PC-3 (cell line): ENCODE data around the gene NIM1K. TPM values are rescaled to one million over a fixed set of nuclear protein-coding genes. Genes with fewer than 3 reads are reported as not detected.
A peak's percentile ranks its signal among the peaks of the same experiment; 100 is the strongest.
"Not testable (repeated sequence)": the region's sequence is repeated elsewhere in the genome, so short reads cannot be mapped to it uniquely, and the experiment has no call there.

Experiments
- ATAC-seq: fragments of 200-7000 bp; cut with Tn5 transposase; 2 replicates; pipeline ENCODE4 v1.9.1; 2020; ENCODE audit warnings: mild to moderate bottlenecking, moderate library complexity
- BruUV-seq: library from RNA; stranded (reverse); fragments of 400-500 nt; replicated peaks from 2 replicates; lab custom pipeline; 2021; lab: Mats Ljungman, UMichigan
- CTCF ChIA-PET: fragments of 300-600 bp; sonication (Branson Sonifier 250); formaldehyde crosslinking; loops from one replicate; lab custom pipeline; 2022; ENCODE audit warnings: antibody characterized with exemption; lab: Charles Lee
- POLR2A ChIA-PET: fragments of 300-600 bp; sonication (Branson Sonifier 250); formaldehyde crosslinking; loops from one replicate; lab custom pipeline; 2022; ENCODE audit warnings: antibody characterized with exemption; ENCODE audit not compliant: unreplicated experiment; lab: Charles Lee
- DNase-seq: peaks from one replicate; pipeline ENCODE4 v3.0.0-alpha.2; 2015
- H2AFZ ChIP-seq: fragments of 300-600 bp; sonication (generic); 2 replicates; pipeline ENCODE4 v1.6.0; 2016; ENCODE audit warnings: antibody characterized with exemption, low read length
- H3F3A ChIP-seq: fragments of 300-600 bp; sonication (generic); one replicate; pipeline ENCODE4 v1.6.0; 2017; ENCODE audit warnings: antibody characterized with exemption, low read length, control low read depth, mild to moderate bottlenecking; ENCODE audit not compliant: unreplicated experiment
- H3K27ac ChIP-seq: fragments of 300-600 bp; sonication (generic); 2 replicates; pipeline ENCODE4 v1.5.1; 2016; ENCODE audit warnings: mild to moderate bottlenecking, low read length
- H3K27me3 ChIP-seq: fragments of 300-600 bp; sonication (generic); 2 replicates; pipeline ENCODE4 v1.6.1; 2016; ENCODE audit warnings: low read length, mixed read lengths
- H3K36me3 ChIP-seq: fragments of 300-600 bp; sonication (generic); 2 replicates; pipeline ENCODE4 v1.6.1; 2016; ENCODE audit warnings: low read depth, mixed run types, low read length, mixed read lengths
- H3K4me1 ChIP-seq: fragments of 300-600 bp; sonication (generic); 2 replicates; pipeline ENCODE4 v1.5.1; 2016; ENCODE audit warnings: low read length; ENCODE audit not compliant: insufficient read depth
- H3K4me2 ChIP-seq: fragments of 300-600 bp; sonication (generic); 2 replicates; pipeline ENCODE4 v1.6.0; 2016; ENCODE audit warnings: low read length
- H3K4me3 ChIP-seq: fragments of 300-600 bp; sonication (generic); 2 replicates; pipeline ENCODE4 v1.5.1; 2016; ENCODE audit warnings: mild to moderate bottlenecking, low read length, mixed read lengths
- H3K79me2 ChIP-seq: fragments of 300-600 bp; sonication (generic); 2 replicates; pipeline ENCODE4 v1.6.1; 2017; ENCODE audit warnings: low read length, mixed read lengths
- H3K9ac ChIP-seq: fragments of 300-600 bp; sonication (generic); 2 replicates; pipeline ENCODE4 v1.6.0; 2016; ENCODE audit warnings: mild to moderate bottlenecking, low read length
- H3K9me2 ChIP-seq: fragments of 300-600 bp; sonication (generic); replicated peaks from 2 replicates; pipeline ENCODE4 v1.6.1; 2016; ENCODE audit warnings: mixed run types, low read length, mixed read lengths
- H3K9me3 ChIP-seq: fragments of 300-600 bp; sonication (generic); 2 replicates; pipeline ENCODE4 v1.6.1; 2016; ENCODE audit warnings: low read length, mixed read lengths
- H4K20me1 ChIP-seq: fragments of 300-600 bp; sonication (generic); 2 replicates; pipeline ENCODE4 v1.6.1; 2016; ENCODE audit warnings: low read length, mixed read lengths
- CTCF ChIP-seq: fragments of 300-600 bp; sonication (generic); conservative IDR thresholded peaks from 2 replicates; pipeline ENCODE4 v1.5.1; 2017; ENCODE audit warnings: antibody characterized with exemption, low read depth, mild to moderate bottlenecking, low read length
- EZH2 ChIP-seq: fragments of 300-600 bp; sonication (generic); IDR thresholded peaks from one replicate; pipeline ENCODE4 v1.6.1; 2017; ENCODE audit warnings: antibody characterized with exemption, mild to moderate bottlenecking, low read length; ENCODE audit not compliant: unreplicated experiment
- EZH2phosphoT487 ChIP-seq: fragments of 300-600 bp; sonication (generic); IDR thresholded peaks from 2 replicates; pipeline ENCODE4 v1.6.1; 2018; ENCODE audit warnings: mild to moderate bottlenecking, antibody characterized with exemption, low read length, borderline replicate concordance
- intact Hi-C: fragments of 100-400 bp; cut with micrococcal nuclease; formaldehyde crosslinking; loops from 2 replicates; pipeline ENCODE4 v1.9.0; 2023
- total RNA-seq: library from RNA; depleted of rRNA; stranded (reverse); fragments of >200 nt; gene quantifications from 2 replicates; pipeline ENCODE4 v1.2.3, GENCODE V29; 2014

The NIM1K gene
- total RNA-seq, 1 experiment from 2014 or later = 0.26 TPM

- no peak overlapping the region for H3K9ac ChIP-seq
- H3K9me2 ChIP-seq = no peaks in the 10 kb centered on the region
- no peak overlapping the region for H3K27ac ChIP-seq
- no peak overlapping the region for H3K4me3 ChIP-seq
- no peak overlapping the region for H2AFZ ChIP-seq
- POLR2A ChIA-PET = no interaction called here
- H3K9me3 ChIP-seq = no peaks in the 10 kb centered on the region
- intact Hi-C loops = no loop called here
- H3K36me3 ChIP-seq = peaks cover 34% of the 10 kb centered on the region
- no peak for DNase-seq
- CTCF ChIA-PET = no interaction called here
- no peaks in the 10 kb centered on the region for H3K27me3 ChIP-seq
- no TSS peak for BruUV-seq
- no peaks in the 10 kb centered on the region for H3F3A ChIP-seq
- H3K79me2 ChIP-seq = peaks cover 88% of the 10 kb centered on the region
- no peak for TF ChIP-seq EZH2phosphoT487
- H4K20me1 ChIP-seq = peaks cover 30% of the 10 kb centered on the region
- H3K4me2 ChIP-seq = no peak overlapping the region
- H3K4me1 ChIP-seq = no peaks in the 10 kb centered on the region
- ATAC-seq = no peak
Measured at GRCh38 chr5:43303242-43303641, 111.2 kb downstream of the NIM1K start.

GRCh38 chr5:43304525-43304924, 112.5 kb downstream of the NIM1K start:
- intact Hi-C loops = no loop called here
- POLR2A ChIA-PET = no interaction called here
- CTCF ChIA-PET = no interaction called here
- Histone ChIP-seq H3K4me1 (peaks cover 4% of the 10 kb centered on the region), H3K4me2 (no peak overlapping the region), H3K9me3 (no peaks in the 10 kb centered on the region), H3K27me3 (no peaks in the 10 kb centered on the region), H3K79me2 (peaks cover 95% of the 10 kb centered on the region), H3K27ac (no peak overlapping the region), H4K20me1 (peaks cover 32% of the 10 kb centered on the region), H3K4me3 (no peak overlapping the region), H3K9ac (no peak overlapping the region), H3K9me2 (no peaks in the 10 kb centered on the region), H3K36me3 (peaks cover 27% of the 10 kb centered on the region), H2AFZ (no peak overlapping the region), H3F3A (no peaks in the 10 kb centered on the region)
- no TSS peak for BruUV-seq
- ATAC-seq (no peak), DNase-seq (no peak)
- no peak for TF ChIP-seq CTCF
- TF ChIP-seq EZH2 = no peak
- no peak for TF ChIP-seq EZH2phosphoT487

DNA sequence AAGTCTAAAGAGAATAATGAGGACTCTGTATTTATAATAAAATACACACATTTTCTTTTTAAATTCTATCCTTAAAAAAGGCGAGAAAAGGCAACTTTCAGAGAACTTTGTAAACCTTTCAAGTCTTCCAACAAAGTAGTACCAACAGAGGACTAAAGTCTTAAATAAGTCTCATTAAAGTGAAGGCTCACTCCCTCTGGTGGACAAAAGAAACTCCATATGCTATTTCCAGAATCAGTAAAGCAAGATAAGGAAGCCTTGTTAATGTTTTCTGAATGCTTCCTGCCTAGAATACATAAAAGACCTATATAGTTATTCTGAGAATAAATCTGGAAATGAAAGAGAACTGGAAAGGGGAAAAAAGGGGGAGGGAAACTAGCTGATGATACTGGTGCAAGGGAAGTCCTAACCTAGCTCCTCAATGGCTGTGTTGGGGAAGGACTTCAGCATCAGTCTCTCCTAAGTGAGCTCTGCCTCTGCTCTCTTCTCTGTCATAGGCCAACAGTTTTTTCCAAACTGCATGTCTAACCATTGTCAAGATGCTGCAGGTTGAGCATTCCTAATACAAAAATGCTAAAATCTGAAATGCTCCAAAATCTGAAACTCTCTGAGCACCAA, 114.0 kb downstream of the NIM1K start:
- POLR2A ChIA-PET = no interaction called here
- Histone ChIP-seq H3K9me3 (no peaks in the 10 kb centered on the region), H3K36me3 (peaks cover 14% of the 10 kb centered on the region; the same call in 1 of the 2 replicates), H3K4me3 (no peak overlapping the region), H3K9ac (no peak overlapping the region), H3K9me2 (no peaks in the 10 kb centered on the region), H3F3A (no peaks in the 10 kb centered on the region), H3K4me2 (no peak overlapping the region), H2AFZ (no peak overlapping the region), H3K27me3 (no peaks in the 10 kb centered on the region), H3K79me2 (peaks cover 95% of the 10 kb centered on the region), H3K4me1 (peaks cover 18% of the 10 kb centered on the region), H4K20me1 (peaks cover 45% of the 10 kb centered on the region), H3K27ac (no peak overlapping the region)
- intact Hi-C loops = loop anchor here (1.0 to 5.0 kb wide), 6 partner anchors 79 to 201 kb away; partner anchors contain the start of gene ZNF131
- DNase-seq (peak; percentile 88), ATAC-seq (peak; percentile 84)
- CTCF ChIA-PET = interaction anchor here (0.5 to 1.6 kb wide), 4 partner anchors 56 to 152 kb away, joined by 3 to 4 read pairs (median 3); no protein-coding TSS in a partner anchor
- TF ChIP-seq EZH2phosphoT487 (no peak), EZH2 (no peak), CTCF (peak; percentile 93)
- no TSS peak for BruUV-seq

DNA sequence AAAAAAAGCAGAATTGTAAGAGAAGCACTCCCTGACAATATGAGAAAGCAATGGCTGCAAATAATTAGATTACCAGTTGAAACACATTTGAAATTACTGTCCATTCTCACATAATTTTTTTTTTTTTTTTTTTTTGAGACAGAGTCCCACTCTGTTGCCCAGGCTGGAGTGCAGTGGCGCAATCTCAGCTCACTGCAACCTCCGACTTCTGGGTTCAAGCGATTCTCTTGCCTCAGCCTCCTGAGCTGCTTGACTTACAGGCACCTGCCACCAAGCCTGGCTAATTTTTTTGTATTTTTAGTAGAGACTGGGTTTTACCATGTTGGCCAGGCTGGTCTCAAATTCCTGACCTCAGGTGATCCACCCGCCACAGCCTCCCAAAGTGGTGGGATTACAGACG, 114.9 kb downstream of the NIM1K start:
- ATAC-seq, CTCF ChIA-PET: not testable (repeated sequence)
- H3K79me2 ChIP-seq = peaks cover 95% of the 10 kb centered on the region

More for the DNA sequence above, 114.9 kb downstream of the NIM1K start:
- intact Hi-C loops = loop anchor here (1.0 to 5.0 kb wide), 6 partner anchors 80 to 202 kb away; partner anchors contain the start of gene ZNF131
- peaks cover 48% of the 10 kb centered on the region for H4K20me1 ChIP-seq
- peaks cover 12% of the 10 kb centered on the region; the same call in 1 of the 2 replicates for H3K36me3 ChIP-seq
- DNase-seq, H3K9me3 ChIP-seq, BruUV-seq, H3K27ac ChIP-seq, H3K9me2 ChIP-seq, H3K4me2 ChIP-seq, H3K9ac ChIP-seq, H3F3A ChIP-seq, H3K4me3 ChIP-seq, POLR2A ChIA-PET, H3K27me3 ChIP-seq, H2AFZ ChIP-seq: not testable (repeated sequence)
- peaks cover 26% of the 10 kb centered on the region for H3K4me1 ChIP-seq
